Common myeloid progenitor, CD34-positive (primary cell): ENCODE measurements around the gene SCUBE1.

ENCODE experiments used
- CTCF ChIA-PET: fragments of 350-600 bp; sonication (Branson Sonifier 250); formaldehyde crosslinking; loops from one replicate; lab custom pipeline; 2021; ENCODE audit warnings: antibody characterized with exemption; lab: Charles Lee
- POLR2A ChIA-PET: fragments of 350-600 bp; sonication (Branson Sonifier 250); formaldehyde crosslinking; loops from one replicate; lab custom pipeline; 2021; ENCODE audit warnings: antibody characterized with exemption; lab: Charles Lee
- DNase-seq, 3 donors: peaks; one replicate each; pipeline versions ENCODE4 v3.0.0 to v3.0.0-alpha.2; 2013
- H3K27ac ChIP-seq, 2 experiments: 1 replicate in 1 of 2; 2 replicates in 1 of 2; pipeline ENCODE4 v1.7.0; 2013; ENCODE audit warnings: inconsistent platforms in 2 of 2, low read length in 2 of 2, mild to moderate bottlenecking in 2 of 2, low read depth in 1 of 2, moderate library complexity in 1 of 2; ENCODE audit not compliant: severe bottlenecking in 2 of 2, insufficient read depth in 1 of 2, poor library complexity in 1 of 2
- H3K27me3 ChIP-seq, 5 experiments: replicated peaks in 2 of 5; 1 replicate in 3 of 5; 2 replicates in 2 of 5; pipeline versions ENCODE4 v1.6.1 to v1.7.0; 2013; ENCODE audit warnings: low read length in 4 of 5, mild to moderate bottlenecking in 2 of 5, moderate library complexity in 2 of 5, inconsistent platforms in 1 of 5; ENCODE audit not compliant: insufficient read depth in 5 of 5, control insufficient read depth in 4 of 5
- H3K36me3 ChIP-seq, 4 experiments: 1 replicate in 2 of 4; 2 replicates in 2 of 4; pipeline versions ENCODE4 v1.6.1 to v1.7.0; 2013; ENCODE audit warnings: low read length in 3 of 4, control low read depth in 1 of 4, mild to moderate bottlenecking in 1 of 4; ENCODE audit not compliant: control insufficient read depth in 4 of 4, insufficient read depth in 4 of 4
- H3K4me1 ChIP-seq, 4 experiments: 1 replicate in 3 of 4; 2 replicates in 1 of 4; pipeline versions ENCODE4 v1.6.1 to v1.7.1; 2013; ENCODE audit warnings: low read length in 3 of 4, mild to moderate bottlenecking in 3 of 4, control low read depth in 1 of 4, inconsistent platforms in 1 of 4, moderate library complexity in 1 of 4; ENCODE audit not compliant: control insufficient read depth in 4 of 4, insufficient read depth in 4 of 4; ENCODE audit errors: control extremely low read depth in 1 of 4
- H3K4me3 ChIP-seq, 7 experiments: 1 replicate in 4 of 7; 2 replicates in 3 of 7; pipeline versions ENCODE4 v1.5.1 to v1.7.0; 2013; ENCODE audit warnings: mild to moderate bottlenecking in 7 of 7, low read length in 6 of 7, moderate library complexity in 6 of 7, inconsistent platforms in 2 of 7, low read depth in 2 of 7, control low read depth in 1 of 7; ENCODE audit not compliant: insufficient read depth in 4 of 7, control insufficient read depth in 1 of 7; ENCODE audit errors: extremely low read depth in 1 of 7
- H3K9me3 ChIP-seq, 5 experiments: 1 replicate in 4 of 5; 2 replicates in 1 of 5; pipeline versions ENCODE4 v1.6.1 to v1.7.1; 2013; ENCODE audit warnings: low read length in 4 of 5, mild to moderate bottlenecking in 2 of 5, inconsistent platforms in 1 of 5, low read depth in 1 of 5, moderate library complexity in 1 of 5; ENCODE audit not compliant: control insufficient read depth in 4 of 5, insufficient read depth in 2 of 5; ENCODE audit errors: control extremely low read depth in 1 of 5
- WGBS: methylation state at CpG from one replicate; pipeline ENCODE4 v1.1.5; 2013; ENCODE audit not compliant: insufficient coverage; 5-methylcytosine and 5-hydroxymethylcytosine counted together

The SCUBE1 gene

GRCh38 chr22:43308060-43308830, 34.9 kb downstream of the SCUBE1 start:
- CTCF ChIA-PET, result interaction anchor here (0.9 to 1.4 kb wide), 4 partner anchors 18 to 78 kb away, joined by 3 to 7 read pairs (median 5); no protein-coding TSS in a partner anchor
- POLR2A ChIA-PET, result no interaction called here
- Histone ChIP-seq H3K9me3 (no peaks in the 10 kb centered on the region), H3K27ac (no peak overlapping the region), H3K4me3 (no peak overlapping the region), H3K27me3 (no peaks in the 10 kb centered on the region), H3K36me3 (no peaks in the 10 kb centered on the region), H3K4me1 (no peaks in the 10 kb centered on the region)
- DNase-seq, result peak in 2 of 3 donors; percentile 29 to 36
- 66% methylated on average over 15 of the region's 21 CpGs for WGBS

DNA sequence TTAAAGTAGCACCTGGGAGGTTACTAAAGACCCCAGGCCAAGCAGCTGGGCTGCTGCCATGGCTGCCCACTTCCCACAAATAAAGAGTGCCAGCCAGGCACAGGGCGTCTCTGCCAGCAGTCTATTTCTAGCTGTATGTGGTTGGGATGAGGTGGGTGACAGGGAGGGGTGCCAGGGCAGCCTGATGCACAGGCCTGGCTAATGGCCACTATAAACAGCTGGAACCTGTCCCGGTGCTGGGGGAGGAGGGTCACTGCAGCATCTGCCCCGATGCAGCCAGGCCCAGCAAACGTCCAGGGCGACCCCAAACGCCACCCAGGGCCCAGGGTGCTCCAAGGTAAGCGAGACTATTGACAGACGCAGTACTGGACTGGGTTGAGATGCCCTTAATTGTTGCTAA, 37.4 kb downstream of the SCUBE1 start:
- WGBS, result 97% methylated on average over 8 of the region's 8 CpGs
- H3K4me3 ChIP-seq, result no peak overlapping the region
- no peaks in the 10 kb centered on the region for H3K4me1 ChIP-seq
- no peaks in the 10 kb centered on the region for H3K27me3 ChIP-seq
- POLR2A ChIA-PET, result no interaction called here
- no peak for DNase-seq
- no peaks in the 10 kb centered on the region for H3K36me3 ChIP-seq
- H3K27ac ChIP-seq, result no peak overlapping the region
- CTCF ChIA-PET, result interaction anchor here (0.8 to 1.2 kb wide), 3 partner anchors 12 to 73 kb away, joined by 3 read pairs; no protein-coding TSS in a partner anchor
- no peaks in the 10 kb centered on the region for H3K9me3 ChIP-seq

DNA sequence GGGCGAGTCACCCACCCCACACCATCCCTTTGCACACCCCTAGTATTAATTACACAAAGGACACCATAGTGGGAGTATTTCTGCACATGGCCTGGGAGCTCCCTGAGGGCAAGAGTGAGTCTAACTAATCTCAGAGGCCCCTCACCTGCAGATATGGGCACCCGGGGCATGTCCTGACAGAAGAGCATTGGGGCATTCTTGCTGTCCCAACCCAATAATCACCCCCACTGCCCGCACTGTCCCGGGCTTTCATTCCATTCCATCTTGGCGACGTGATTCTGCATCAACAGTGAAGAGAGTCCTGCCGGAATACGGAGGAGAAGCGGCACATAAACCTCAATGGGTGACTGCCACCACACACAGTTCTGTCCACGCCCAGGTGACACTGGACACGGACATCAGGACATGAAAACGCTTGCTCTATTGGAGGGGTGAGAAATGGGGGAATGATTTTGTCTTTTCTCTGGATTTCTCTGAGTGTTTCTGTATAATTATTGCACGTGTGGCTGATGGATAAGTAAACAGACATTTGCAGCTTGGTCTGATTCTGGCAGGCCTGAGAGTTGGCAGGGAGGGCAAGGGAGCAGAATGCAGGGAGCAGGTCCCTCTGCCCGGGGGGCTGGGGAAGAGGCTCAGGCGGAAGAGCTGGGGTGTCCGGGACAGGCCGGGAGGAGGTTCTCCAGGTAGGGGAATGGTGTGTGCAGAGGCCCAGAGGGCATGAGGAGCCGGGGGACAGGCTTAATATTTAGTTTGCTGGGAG, 38.2 kb downstream of the SCUBE1 start:
- H3K36me3 ChIP-seq, result no peaks in the 10 kb centered on the region
- H3K9me3 ChIP-seq, result no peaks in the 10 kb centered on the region
- no peaks in the 10 kb centered on the region for H3K4me1 ChIP-seq
- H3K4me3 ChIP-seq, result no peak overlapping the region
- ChIA-PET CTCF (interaction anchor here (0.8 to 1.2 kb wide), 2 partner anchors 12 to 41 kb away, joined by 3 read pairs; no protein-coding TSS in a partner anchor), POLR2A (no interaction called here)
- no peak overlapping the region for H3K27ac ChIP-seq
- DNase-seq, result no peak
- no peaks in the 10 kb centered on the region for H3K27me3 ChIP-seq
- WGBS, result 97% methylated on average over 16 of the region's 18 CpGs

- H3K4me1 ChIP-seq, result no peaks in the 10 kb centered on the region
- POLR2A ChIA-PET, result interaction anchor here (0.9 kb wide), 1 partner anchor 10 kb away, joined by 6 read pairs; no protein-coding TSS in a partner anchor
- 97% methylated on average over 11 of the region's 11 CpGs for WGBS
- H3K4me3 ChIP-seq, result no peak overlapping the region
- H3K36me3 ChIP-seq, result no peaks in the 10 kb centered on the region
- no peak for DNase-seq
- H3K27me3 ChIP-seq, result no peaks in the 10 kb centered on the region
- CTCF ChIA-PET, result interaction anchor here (1.5 to 2.3 kb wide), 2 partner anchors 11 kb away, joined by 7 to 8 read pairs; no protein-coding TSS in a partner anchor
- no peak overlapping the region for H3K27ac ChIP-seq
- H3K9me3 ChIP-seq, result no peaks in the 10 kb centered on the region
Observed at GRCh38 chr22:43303751-43304150, 39.4 kb downstream of the SCUBE1 start.

DNA sequence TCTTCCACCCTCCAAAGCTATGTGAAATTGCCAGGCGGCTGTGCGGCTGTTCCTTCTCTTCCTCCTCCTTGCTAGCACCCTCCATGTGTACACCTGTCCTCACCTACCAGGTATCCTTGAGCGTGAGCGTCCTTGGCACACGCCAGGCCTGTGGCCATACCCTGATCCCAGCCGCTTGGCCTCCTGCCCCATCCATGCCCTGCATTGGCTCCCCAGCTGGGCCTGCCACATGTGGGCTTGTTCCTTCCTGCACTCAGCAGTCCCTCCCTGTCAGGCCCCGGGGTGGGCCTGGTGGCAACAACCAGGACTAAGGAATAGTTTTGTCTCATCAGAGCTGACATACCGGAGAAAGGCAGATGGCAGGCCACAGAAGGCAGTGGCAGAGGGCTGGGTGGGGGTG, 40.0 kb downstream of the SCUBE1 start:
- Histone ChIP-seq H3K36me3 (no peaks in the 10 kb centered on the region), H3K4me1 (no peaks in the 10 kb centered on the region), H3K4me3 (no peak overlapping the region), H3K27ac (no peak overlapping the region), H3K27me3 (no peaks in the 10 kb centered on the region), H3K9me3 (no peaks in the 10 kb centered on the region)
- 96% methylated on average over 8 of the region's 8 CpGs for whole genome bisulfite sequencing
- DNase-seq, result no peak
- ChIA-PET CTCF (interaction anchor here (1.1 to 2.3 kb wide), 3 partner anchors 10 to 44 kb away, joined by 3 to 8 read pairs (median 7); no protein-coding TSS in a partner anchor), POLR2A (interaction anchor here (0.9 kb wide), 1 partner anchor 11 kb away, joined by 6 read pairs; no protein-coding TSS in a partner anchor)

DNA sequence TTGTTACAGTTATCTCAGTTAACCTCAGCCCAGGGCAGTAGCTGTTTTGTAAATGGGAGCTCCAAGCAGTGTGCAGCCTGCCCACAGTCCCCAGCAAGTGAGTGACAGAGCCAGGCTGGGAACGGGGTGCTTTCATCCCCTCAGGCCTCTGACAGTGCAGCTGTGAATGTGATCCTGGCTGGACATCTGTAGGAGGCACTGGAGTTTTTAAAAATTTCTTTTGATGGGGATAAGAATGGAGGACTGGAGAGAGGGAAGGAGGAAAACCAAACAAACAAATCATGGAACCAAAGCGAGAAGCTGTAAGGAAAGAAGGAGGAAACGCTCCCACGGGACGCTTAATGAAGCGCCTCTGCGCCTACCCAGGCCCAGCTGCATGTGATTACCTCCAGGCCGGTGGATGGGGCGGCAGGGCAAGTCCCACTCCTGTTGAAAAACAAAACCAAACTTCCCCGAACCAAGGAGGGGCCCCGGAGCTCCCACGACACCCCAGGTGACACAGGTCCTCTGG, 40.6 kb downstream of the SCUBE1 start:
- WGBS, result 96% methylated on average over 10 of the region's 12 CpGs
- Histone ChIP-seq H3K9me3 (no peaks in the 10 kb centered on the region), H3K36me3 (no peaks in the 10 kb centered on the region), H3K4me1 (no peaks in the 10 kb centered on the region), H3K27me3 (no peaks in the 10 kb centered on the region), H3K4me3 (no peak overlapping the region), H3K27ac (no peak overlapping the region)
- CTCF ChIA-PET, result interaction anchor here (1.1 to 2.3 kb wide), 3 partner anchors 10 to 45 kb away, joined by 3 to 8 read pairs (median 7); no protein-coding TSS in a partner anchor
- no peak for DNase-seq
- POLR2A ChIA-PET, result interaction anchor here (0.6 kb wide), 1 partner anchor 82 kb away, joined by 4 read pairs; no protein-coding TSS in a partner anchor
